Fibroblast of lung (primary cell): ENCODE measurements around the gene PGR. TPM values are rescaled to one million over a fixed set of nuclear protein-coding genes. Genes with fewer than 3 reads are reported as not detected.

Source experiments
- DNase-seq, 2 donors: peaks; one replicate each; pipeline versions ENCODE4 v3.0.0 to v3.0.0-alpha.2; 2010; ENCODE audit warnings: low read depth in 2 of 2
- H2AFZ ChIP-seq: 2 replicates; pipeline ENCODE4 v1.5.1; 2012; ENCODE audit warnings: low read length, control low read depth, inconsistent platforms
- H3K27ac ChIP-seq: 2 replicates; pipeline ENCODE4 v1.5.1; 2011; ENCODE audit warnings: low read length, control low read depth; ENCODE audit not compliant: insufficient read depth
- H3K27me3 ChIP-seq: 2 replicates; pipeline ENCODE4 v1.5.1; 2011; ENCODE audit warnings: mild to moderate bottlenecking, low read length; ENCODE audit not compliant: control insufficient read depth, insufficient read depth
- H3K36me3 ChIP-seq: 2 replicates; pipeline ENCODE4 v1.5.1; 2011; ENCODE audit warnings: low read length; ENCODE audit not compliant: control insufficient read depth, insufficient read depth
- H3K4me1 ChIP-seq: 2 replicates; pipeline ENCODE4 v1.5.1; 2011; ENCODE audit warnings: low read length; ENCODE audit not compliant: control insufficient read depth, insufficient read depth; ENCODE audit errors: extremely low read depth
- H3K4me2 ChIP-seq: 2 replicates; pipeline ENCODE4 v1.5.1; 2011; ENCODE audit warnings: low read length, control low read depth; ENCODE audit not compliant: insufficient read depth; ENCODE audit errors: extremely low read depth
- H3K4me3 ChIP-seq, 4 experiments: fragments of 200-600 bp in 1 of 4; sonication (generic) in 1 of 4; replicated peaks in 1 of 4; 2 replicates each; pipeline ENCODE4 v1.5.1; 2011 to 2016; ENCODE audit warnings: low read length in 4 of 4, low read depth in 3 of 4, mild to moderate bottlenecking in 3 of 4, control low read depth in 2 of 4, inconsistent platforms in 1 of 4, mixed read lengths in 1 of 4; ENCODE audit not compliant: insufficient read depth in 1 of 4; ENCODE audit errors: control extremely low read depth in 1 of 4
- H3K79me2 ChIP-seq: 2 replicates; pipeline ENCODE4 v1.5.1; 2012; ENCODE audit warnings: mild to moderate bottlenecking, low read length, inconsistent platforms; ENCODE audit not compliant: control insufficient read depth, insufficient read depth
- H3K9ac ChIP-seq: 2 replicates; pipeline ENCODE4 v1.5.1; 2011; ENCODE audit warnings: mild to moderate bottlenecking, low read length, control low read depth; ENCODE audit not compliant: insufficient read depth
- H3K9me3 ChIP-seq: 2 replicates; pipeline ENCODE4 v1.5.1; 2012; ENCODE audit warnings: low read depth, low read length; ENCODE audit not compliant: control insufficient read depth, insufficient read depth
- H4K20me1 ChIP-seq: 2 replicates; pipeline ENCODE4 v1.5.1; 2011; ENCODE audit warnings: low read length; ENCODE audit not compliant: control insufficient read depth, insufficient read depth; ENCODE audit errors: extremely low read depth
- EZH2 ChIP-seq: IDR thresholded peaks from 2 replicates; pipeline ENCODE4 v1.5.1; 2012; ENCODE audit warnings: low read length, control low read depth, mild to moderate bottlenecking; ENCODE audit errors: missing control alignments
- polyA plus RNA-seq, 2 donors: library from polyadenylated mRNA; depleted of rRNA in 1 of 2; stranded (reverse) in 1 of 2; unstranded in 1 of 2; fragments of >200 nt; gene quantifications; 2 replicates each; pipeline ENCODE4 v1.2.1, GENCODE V29; 2011 to 2012; ENCODE audit warnings: missing spikeins in 1 of 2
- total RNA-seq: library from RNA; depleted of rRNA; stranded (reverse); fragments of >200 nt; gene quantifications from 2 replicates; pipeline ENCODE4 v1.2.1, GENCODE V29; 2014
- TF ChIP-seq, protein P1 (sequence below), 2 donors: IDR thresholded peaks in 1 of 2; conservative IDR thresholded peaks in 1 of 2; 1 replicate in 1 of 2; 2 replicates in 1 of 2; pipeline ENCODE4 v1.5.1; 2011 to 2012; ENCODE audit warnings: low read length in 2 of 2, control low read depth in 1 of 2, inconsistent platforms in 1 of 2, low read depth in 1 of 2, mild to moderate bottlenecking in 1 of 2

PGR gene
- total and polyA plus RNA-seq, 2 donors (not counting 1 experiment from before 2014, with no cell fraction given) = 0.19 to 2.0 TPM

DNA sequence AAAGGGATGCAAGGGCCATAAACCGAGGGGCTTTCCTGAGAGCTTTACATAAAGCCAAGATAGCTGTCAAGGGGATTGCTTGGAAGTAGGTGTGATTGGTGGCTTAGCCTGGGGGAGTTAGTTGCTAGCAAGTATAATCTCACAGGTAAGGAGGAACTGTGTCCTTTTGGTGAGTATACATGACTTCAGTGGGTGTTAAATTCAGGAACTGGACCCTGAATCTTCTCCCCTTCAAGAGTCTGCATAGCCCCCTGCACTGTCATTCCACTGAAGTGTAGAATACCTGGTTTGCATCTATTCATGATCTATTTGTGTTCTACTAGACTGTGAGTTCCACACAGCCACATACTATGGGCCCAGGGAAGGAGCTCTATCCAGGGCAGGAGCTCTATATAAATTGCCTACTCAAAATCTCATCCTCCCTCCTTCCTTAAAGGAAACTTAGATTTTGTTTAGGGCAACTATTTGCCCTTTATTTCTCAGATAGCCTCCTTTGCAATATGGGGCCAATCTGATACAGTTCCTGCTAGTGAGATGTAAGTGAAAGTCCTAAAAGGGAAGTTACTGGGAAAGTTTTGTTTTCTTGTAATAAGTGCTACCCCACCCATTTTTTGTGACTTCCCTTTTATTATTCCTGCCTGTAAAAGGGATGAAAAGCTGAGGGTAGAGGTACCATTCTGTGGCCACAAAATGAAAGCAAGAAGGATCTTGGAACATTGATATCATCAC, 120.5 kb downstream of the PGR start:
- Histone ChIP-seq H3K36me3 (no peaks in the 10 kb centered on the region), H3K9ac (no peak overlapping the region), H3K27ac (no peak overlapping the region), H3K4me1 (no peaks in the 10 kb centered on the region), H3K27me3 (no peaks in the 10 kb centered on the region), H3K79me2 (no peaks in the 10 kb centered on the region), H3K4me2 (no peak overlapping the region), H3K9me3 (no peaks in the 10 kb centered on the region), H2AFZ (no peak overlapping the region), H3K4me3 (no peak overlapping the region), H4K20me1 (no peaks in the 10 kb centered on the region)
- no peak for DNase-seq
- TF ChIP-seq EZH2 = no peak
- TF ChIP-seq, protein P1, sequence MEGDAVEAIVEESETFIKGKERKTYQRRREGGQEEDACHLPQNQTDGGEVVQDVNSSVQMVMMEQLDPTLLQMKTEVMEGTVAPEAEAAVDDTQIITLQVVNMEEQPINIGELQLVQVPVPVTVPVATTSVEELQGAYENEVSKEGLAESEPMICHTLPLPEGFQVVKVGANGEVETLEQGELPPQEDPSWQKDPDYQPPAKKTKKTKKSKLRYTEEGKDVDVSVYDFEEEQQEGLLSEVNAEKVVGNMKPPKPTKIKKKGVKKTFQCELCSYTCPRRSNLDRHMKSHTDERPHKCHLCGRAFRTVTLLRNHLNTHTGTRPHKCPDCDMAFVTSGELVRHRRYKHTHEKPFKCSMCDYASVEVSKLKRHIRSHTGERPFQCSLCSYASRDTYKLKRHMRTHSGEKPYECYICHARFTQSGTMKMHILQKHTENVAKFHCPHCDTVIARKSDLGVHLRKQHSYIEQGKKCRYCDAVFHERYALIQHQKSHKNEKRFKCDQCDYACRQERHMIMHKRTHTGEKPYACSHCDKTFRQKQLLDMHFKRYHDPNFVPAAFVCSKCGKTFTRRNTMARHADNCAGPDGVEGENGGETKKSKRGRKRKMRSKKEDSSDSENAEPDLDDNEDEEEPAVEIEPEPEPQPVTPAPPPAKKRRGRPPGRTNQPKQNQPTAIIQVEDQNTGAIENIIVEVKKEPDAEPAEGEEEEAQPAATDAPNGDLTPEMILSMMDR (conservative IDR thresholded peaks at IDR 0.05 in 1 of 2, IDR thresholded peaks at IDR 0.05 in 1 of 2; ENCODE audit: low read depth in 1 of 2, low read length in 2 of 2) = no peak

DNA sequence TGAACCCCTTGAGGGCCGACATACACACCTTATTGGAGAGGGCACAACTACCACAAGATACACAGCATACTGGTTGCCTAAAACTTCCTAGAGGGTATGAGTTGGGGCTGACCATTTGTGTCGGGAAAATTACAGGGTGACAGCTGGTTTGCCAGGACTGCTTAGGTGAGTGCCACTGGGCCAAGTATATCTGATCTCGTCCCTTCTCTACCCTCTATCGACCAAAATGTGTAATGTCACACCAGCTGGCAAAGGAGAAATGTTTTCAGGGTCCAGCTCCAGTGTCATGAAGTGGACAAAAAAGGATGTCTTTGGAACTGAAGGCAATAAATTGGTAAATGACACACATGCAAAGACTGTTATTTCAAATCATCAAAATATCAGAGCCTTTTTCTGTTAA, 126.1 kb downstream of the PGR start:
- H3K9me3 ChIP-seq = no peaks in the 10 kb centered on the region
- no peak for TF ChIP-seq EZH2
- TF ChIP-seq, protein P1 (conservative IDR thresholded peaks at IDR 0.05 in 1 of 2, IDR thresholded peaks at IDR 0.05 in 1 of 2; ENCODE audit: low read depth in 1 of 2, low read length in 2 of 2) = no peak

DNA sequence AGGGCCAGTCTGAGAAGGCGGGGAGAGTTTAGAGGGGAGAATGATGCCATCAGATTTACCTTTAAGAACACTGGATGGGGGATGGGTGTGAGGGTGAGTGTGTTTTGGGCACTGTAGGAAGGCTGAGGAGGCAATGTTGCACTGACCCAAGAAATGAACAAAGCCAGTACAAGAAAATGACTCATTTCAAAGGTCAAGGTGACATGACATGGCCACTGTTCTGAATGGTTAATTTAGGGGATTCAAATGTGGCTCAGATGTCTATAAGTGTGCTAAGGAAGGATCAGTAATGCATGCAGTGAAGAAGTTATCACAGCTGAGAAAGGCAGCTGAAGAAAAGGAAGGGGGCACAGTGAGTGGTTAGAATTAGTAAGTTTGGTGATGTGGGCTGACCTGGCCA, 129.9 kb downstream of the PGR start:
- no peak for DNase-seq
- no peak overlapping the region for H3K9ac ChIP-seq
- H3K79me2 ChIP-seq = no peaks in the 10 kb centered on the region
- H3K27ac ChIP-seq = no peak overlapping the region
- H3K9me3 ChIP-seq = no peaks in the 10 kb centered on the region
- H3K4me1 ChIP-seq = no peaks in the 10 kb centered on the region
- no peak overlapping the region for H2AFZ ChIP-seq
- H3K36me3 ChIP-seq = no peaks in the 10 kb centered on the region
- no peak for TF ChIP-seq EZH2
- TF ChIP-seq, protein P1 (conservative IDR thresholded peaks at IDR 0.05 in 1 of 2, IDR thresholded peaks at IDR 0.05 in 1 of 2; ENCODE audit: low read depth in 1 of 2, low read length in 2 of 2) = no peak
- H4K20me1 ChIP-seq = no peaks in the 10 kb centered on the region
- no peak overlapping the region for H3K4me2 ChIP-seq
- no peaks in the 10 kb centered on the region for H3K27me3 ChIP-seq
- no peak overlapping the region for H3K4me3 ChIP-seq

More for the DNA sequence above, 126.1 kb downstream of the PGR start:
- Histone ChIP-seq H3K27ac (no peak overlapping the region), H3K4me3 (no peak overlapping the region), H3K27me3 (no peaks in the 10 kb centered on the region), H3K36me3 (no peaks in the 10 kb centered on the region), H3K4me1 (no peaks in the 10 kb centered on the region), H3K79me2 (no peaks in the 10 kb centered on the region), H3K4me2 (no peak overlapping the region), H3K9ac (no peak overlapping the region), H4K20me1 (no peaks in the 10 kb centered on the region), H2AFZ (no peak overlapping the region)
- no peak for DNase-seq
